HL-60/S4 treated with phorbol 12-myristate 13-acetate at 8.2 ng/mL for 4 days and 3 days (cell line): ENCODE data around the gene TSPYL2.

Experiments used
- in situ Hi-C: fragments of 300-500 bp; cut with MboI; formaldehyde crosslinking; loops from 2 replicates; pipeline ENCODE4 v1.15.0; 2022; ENCODE audit warnings: low sequenced_read_pairs

Gene TSPYL2

DNA sequence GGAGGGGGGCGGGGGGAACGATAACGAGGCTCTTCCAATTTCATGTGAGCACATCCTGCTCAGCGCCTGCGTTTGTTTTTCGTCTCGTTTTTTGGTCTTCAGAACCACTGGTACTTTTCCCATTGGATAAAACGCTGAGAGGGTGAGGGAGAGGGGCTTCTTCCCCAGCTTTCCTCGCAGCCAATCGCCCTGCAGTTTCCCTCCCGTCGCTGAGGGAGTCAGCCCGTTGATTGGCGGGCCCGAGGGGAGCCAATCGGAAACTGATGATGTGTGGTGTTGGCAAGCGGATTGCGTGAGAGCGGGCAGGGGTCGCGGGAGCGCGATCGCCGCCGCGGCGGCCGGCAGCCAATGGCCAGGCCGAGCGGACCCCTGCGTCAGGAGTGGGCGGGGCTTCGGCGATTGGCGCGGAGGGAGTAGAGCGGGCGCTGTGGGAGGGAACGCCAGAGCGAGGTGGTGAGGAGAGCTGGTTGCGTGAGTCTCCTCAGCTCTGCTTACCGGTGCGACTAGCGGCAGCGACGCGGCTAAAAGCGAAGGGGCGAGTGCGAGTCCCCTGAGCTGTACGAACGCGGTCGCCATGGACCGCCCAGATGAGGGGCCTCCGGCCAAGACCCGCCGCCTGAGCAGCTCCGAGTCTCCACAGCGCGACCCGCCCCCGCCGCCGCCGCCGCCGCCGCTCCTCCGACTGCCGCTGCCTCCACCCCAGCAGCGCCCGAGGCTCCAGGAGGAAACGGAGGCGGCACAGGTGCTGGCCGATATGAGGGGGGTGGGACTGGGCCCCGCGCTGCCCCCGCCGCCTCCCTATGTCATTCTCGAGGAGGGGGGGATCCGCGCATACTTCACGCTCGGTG lies at the start of gene TSPYL2:
TSPYL2 (plus strand) TSS at position 443 of the 848 bp plus-strand sequence; CDS start at position 575, 132 bp downstream.
- in situ Hi-C loops, result no loop called here

GRCh38 chrX:53036149-53036548 lies 46.0 kb upstream of the TSPYL2 start:
- in situ Hi-C loops, result no loop called here

DNA sequence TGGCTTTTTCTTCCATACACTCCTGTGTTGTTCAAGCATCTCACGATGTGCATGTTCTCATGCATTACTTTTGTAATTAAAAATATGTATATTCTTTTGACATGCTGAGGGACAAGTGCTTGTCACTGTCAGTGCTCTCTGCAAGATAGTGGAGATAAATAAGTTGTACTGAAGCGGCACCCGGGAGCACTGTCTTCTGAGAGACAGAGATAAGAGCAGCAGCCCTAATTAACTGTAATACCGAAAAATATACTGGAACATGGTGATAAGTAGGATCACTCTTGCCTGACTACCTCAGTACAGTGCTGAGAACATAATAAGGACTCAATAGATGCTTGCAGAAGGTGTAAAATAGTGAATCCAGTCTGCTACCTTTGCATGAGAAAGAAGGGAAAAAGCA lies 42.9 kb upstream of the TSPYL2 start:
- in situ Hi-C loops, result no loop called here

DNA sequence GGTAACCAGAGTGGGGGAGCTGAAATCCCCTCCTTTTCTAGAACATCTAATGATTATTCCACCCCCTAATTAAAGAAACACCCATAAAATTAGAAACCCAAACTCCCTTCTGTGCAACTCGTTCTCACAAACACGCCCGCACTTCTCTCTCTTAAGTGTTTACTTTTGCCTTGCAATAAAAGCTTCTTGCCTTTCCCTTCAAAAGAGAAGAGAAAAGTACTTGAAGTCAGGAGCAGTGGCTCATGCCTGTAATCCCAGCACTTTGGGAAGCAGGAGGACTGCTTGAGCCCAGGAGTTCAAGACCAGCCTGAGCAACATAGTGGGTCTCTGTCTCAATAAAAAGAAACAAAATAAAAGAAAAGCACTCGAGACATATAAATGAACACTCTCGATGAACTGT lies 37.2 kb upstream of the TSPYL2 start:
- in situ Hi-C loops, result no loop called here

DNA sequence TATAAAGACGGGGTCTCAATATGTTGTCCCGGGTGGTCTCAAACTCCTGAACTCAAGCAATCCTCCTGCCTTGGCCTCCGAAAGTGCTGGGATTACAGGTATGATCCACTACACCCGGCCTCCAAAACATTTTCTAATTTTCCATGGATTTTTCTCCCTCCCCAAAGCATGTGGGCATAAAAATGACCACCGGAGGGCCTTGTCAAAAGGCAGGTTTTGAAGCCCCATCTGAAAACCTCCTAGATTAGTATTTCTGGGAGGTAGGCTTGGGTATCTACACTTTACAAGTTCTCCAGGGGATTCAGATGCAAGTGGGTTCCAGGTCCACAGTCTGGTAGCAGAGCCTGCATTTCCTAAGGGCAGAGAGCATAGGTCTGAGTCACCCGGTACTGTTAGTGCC lies 34.9 kb upstream of the TSPYL2 start:
- in situ Hi-C loops, result no loop called here

DNA sequence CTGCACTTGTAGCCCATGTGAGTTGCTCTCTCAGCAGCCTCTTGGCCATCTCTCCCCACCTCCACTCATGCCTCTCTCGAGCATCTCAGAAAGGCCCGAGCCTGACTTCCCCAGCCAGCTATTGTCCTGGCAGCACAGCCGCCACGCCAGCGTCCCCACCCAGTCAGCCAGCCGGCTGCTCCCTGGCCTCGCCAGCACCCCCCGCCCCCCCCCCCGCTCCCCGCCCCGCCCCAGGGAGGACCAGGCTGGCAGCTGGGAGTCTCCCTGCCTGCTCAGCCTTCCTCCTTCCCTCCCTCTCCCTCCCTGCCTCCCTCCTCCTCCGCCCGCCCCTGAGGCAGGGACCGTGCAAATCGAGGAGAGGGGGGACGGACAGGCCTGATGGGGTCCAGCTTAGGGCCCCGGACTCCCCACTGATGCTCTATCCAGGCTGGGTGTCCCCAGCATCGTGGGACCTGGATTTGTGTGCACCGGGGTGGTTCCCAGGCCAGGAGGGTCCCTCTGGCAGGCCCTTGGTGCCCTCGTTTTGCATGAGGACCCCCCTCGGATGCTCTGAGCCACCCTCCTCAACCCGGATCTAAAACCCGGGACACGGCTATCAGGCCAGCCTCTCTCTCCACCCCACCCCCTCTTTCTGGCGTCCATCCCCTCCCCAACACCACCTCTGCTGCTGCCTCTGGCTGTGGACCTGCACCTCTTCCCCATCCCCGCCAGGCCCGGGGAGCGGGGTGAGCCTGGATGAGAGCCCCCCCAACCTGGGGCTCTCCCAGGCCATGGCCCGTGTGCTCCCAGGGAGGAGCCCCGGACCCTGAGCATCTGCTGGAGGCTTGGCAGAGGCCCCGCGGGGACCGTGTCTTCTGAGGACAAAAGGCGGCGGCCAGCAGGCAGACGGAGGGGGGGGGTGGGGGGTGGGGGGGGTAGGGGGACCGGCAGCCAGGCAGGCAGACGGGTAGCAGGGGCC lies 33.7 kb upstream of the TSPYL2 start, which contains the start of gene GPR173:
GPR173 (plus strand) TSS at position 621 of the 958 bp plus-strand sequence. CDS start 27,833 bp downstream, outside the sequence.
- in situ Hi-C loops, result no loop called here

DNA sequence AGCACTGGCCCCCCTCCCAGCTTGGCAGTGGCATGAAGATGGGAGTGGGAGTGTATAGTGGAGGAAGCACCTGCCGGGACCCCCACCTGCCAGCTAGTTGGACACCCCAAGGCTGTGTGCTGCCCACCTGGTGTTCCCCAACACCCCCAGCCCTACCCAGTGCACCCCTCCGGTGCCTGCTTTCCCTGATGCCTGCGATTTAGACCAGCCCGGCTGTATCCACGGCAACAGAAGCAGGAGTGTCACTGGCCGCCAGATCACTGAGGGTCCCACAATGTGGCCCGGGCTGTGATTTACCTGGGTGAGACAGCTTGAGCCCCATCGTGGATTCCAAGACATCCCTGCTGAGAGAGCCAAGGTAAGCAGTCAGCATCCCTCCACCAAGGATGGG lies 33.0 kb upstream of the TSPYL2 start:
- in situ Hi-C loops, result no loop called here

GRCh38 chrX:53050841-53051240 lies 31.3 kb upstream of the TSPYL2 start:
- in situ Hi-C loops, result no loop called here

DNA sequence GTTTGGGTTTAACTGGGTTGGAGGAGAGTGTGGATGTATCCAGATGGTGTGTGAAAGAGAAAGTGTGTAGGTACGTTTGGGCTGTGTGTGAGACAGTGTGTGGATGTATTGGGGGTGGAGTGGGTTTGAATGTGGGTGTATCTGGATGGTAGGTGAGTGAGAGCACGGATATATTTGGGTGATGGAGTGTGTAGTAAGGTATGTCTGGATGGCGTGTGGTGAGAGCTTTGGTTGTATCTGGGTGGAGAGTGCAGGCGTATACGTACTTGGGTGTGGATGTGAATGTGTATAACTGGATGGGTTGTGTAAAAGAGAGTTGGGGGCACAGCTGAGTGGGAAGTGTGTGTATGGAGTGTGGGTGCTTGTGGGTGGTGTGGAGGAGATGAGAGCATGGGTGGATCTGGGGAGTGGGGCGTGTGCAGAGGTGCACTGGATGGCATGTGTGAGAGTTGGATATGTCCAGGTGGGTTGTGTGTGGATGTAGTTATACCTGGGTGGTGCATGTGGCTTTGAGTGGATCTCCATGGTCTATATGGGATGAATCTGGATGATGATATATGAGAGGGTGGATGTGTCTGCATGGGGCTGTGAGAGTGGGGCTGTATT lies 26.8 kb upstream of the TSPYL2 start:
- in situ Hi-C loops, result no loop called here

GRCh38 chrX:53056292-53056691 lies 25.9 kb upstream of the TSPYL2 start:
- in situ Hi-C loops, result no loop called here

DNA sequence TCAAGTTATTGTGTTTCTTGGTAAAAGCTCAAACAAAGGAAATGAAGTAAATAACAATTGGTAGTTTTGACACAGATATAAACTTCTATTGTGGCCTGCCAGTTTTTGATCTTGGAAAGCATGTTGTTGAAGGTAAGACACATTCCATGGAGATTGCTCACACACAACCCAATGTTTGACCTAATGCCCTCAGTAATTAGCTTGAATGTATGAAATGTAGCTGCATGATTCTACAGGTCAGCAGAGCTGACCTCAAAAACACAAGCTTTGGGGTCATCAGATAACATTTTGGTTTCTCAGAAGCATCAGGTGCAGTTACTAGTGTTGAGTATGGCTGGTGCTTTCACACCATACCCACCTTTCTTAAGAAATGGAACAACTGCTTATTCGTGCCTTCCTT lies 17.1 kb upstream of the TSPYL2 start:
- in situ Hi-C loops, result no loop called here

DNA sequence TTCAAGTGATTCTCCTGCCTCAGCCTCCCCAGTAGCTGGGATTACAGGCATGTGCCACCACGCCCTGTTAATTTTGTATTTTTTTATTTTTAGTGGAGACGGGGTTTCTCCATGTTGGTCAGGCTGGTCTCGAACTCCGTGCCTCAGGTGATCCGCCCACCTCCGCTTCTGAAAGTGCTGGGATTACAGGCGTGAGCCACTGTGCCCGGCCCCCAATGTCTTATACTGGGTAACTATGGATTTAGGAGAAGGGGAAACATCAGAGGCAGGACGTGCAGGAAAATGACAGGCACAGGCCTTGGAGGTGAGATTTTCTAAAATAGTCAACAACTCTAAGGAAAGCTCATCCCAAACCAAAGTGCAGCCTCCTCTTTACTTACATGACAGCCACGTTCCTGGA lies 11.1 kb upstream of the TSPYL2 start:
- in situ Hi-C loops, result no loop called here

DNA sequence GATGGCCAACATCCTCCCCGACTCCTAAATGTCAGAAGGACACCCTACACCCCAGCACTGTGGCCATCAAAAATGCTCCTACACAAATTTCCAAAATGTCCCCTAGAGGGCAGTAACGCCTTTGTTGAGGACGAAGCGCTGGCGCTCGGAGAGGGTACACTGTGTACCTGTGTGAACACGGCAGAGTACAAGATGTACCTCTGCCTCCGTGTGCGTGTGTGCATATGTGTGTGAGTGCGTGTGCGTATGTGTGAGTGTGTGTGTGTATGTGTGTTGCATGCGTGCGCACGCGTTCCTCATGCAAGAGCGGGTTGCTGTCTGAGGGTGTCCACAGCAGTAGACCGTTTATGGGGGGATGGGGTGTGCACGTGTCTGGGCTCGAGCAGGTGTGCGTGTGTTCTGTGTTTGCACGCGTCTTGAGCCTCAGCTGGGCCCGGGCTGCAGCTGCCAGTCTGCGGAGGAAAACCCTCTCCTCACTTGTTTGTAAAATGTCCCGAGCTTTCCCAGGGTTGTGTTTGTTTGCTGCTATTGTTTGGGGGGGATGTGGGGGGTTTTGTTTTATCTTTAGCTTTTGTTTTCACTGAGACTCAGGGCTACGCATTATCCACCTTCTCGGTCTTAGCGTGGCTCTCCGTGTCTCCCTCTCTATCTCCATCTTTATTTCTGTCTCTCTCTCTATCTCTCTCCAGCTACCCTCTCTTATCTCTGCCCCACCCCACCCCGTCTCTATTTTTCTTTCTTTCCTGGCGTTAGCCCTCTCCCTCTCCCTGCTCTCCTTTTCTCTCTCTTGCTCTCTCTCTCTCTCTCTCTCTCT lies 10.4 kb upstream of the TSPYL2 start:
- in situ Hi-C loops, result no loop called here

GRCh38 chrX:53072418-53073114 lies 9.6 kb upstream of the TSPYL2 start:
- in situ Hi-C loops, result no loop called here

DNA sequence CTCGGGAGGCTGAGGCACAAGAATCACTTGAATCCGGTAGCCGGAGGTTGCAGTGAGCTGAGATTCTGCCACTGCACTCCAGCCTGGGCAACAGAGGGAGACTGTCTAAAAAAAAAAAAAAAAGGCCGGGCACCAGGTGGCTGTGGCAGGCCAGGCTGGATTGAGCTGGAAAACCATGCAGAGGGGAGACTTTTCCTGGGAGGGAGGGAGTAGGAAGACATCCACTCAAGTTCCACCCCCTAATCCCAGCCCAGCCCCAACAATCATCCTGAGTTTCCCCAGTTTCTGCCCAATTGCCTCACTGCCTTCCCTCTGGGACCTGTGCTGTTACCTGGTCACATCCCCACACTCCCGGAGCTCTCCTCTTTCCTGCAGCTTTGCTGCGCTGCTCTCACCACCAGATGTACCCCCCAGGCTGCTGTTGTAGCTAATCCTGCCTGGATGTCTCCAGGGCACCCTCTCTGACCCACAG lies 9.0 kb upstream of the TSPYL2 start:
- in situ Hi-C loops, result no loop called here

- in situ Hi-C loops, result no loop called here
Measured at GRCh38 chrX:53075011-53075410, 7.2 kb upstream of the TSPYL2 start.

DNA sequence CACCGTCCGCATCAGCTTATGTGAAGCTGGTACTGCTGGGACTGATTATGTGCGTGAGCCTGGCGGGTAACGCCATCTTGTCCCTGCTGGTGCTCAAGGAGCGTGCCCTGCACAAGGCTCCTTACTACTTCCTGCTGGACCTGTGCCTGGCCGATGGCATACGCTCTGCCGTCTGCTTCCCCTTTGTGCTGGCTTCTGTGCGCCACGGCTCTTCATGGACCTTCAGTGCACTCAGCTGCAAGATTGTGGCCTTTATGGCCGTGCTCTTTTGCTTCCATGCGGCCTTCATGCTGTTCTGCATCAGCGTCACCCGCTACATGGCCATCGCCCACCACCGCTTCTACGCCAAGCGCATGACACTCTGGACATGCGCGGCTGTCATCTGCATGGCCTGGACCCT lies 5.5 kb upstream of the TSPYL2 start:
- in situ Hi-C loops, result no loop called here

GRCh38 chrX:53077207-53078197 lies 4.7 kb upstream of the TSPYL2 start:
- in situ Hi-C loops, result no loop called here
